COLO668 (cell line): ENCODE data around the gene CDKN2AIP.
"Not testable (repeated sequence)": the region's sequence is repeated elsewhere in the genome, so short reads cannot be mapped to it uniquely, and the experiment has no call there.

Experiments used
- DNase-seq: peaks from one replicate; lab custom pipeline; 2025; ENCODE audit not compliant: unreplicated experiment; lab: John Stamatoyannopoulos, UW

The CDKN2AIP gene

GRCh38 chr4:183412821-183413220 lies 31.6 kb upstream of the CDKN2AIP start:
- DNase-seq, result no peak

DNA sequence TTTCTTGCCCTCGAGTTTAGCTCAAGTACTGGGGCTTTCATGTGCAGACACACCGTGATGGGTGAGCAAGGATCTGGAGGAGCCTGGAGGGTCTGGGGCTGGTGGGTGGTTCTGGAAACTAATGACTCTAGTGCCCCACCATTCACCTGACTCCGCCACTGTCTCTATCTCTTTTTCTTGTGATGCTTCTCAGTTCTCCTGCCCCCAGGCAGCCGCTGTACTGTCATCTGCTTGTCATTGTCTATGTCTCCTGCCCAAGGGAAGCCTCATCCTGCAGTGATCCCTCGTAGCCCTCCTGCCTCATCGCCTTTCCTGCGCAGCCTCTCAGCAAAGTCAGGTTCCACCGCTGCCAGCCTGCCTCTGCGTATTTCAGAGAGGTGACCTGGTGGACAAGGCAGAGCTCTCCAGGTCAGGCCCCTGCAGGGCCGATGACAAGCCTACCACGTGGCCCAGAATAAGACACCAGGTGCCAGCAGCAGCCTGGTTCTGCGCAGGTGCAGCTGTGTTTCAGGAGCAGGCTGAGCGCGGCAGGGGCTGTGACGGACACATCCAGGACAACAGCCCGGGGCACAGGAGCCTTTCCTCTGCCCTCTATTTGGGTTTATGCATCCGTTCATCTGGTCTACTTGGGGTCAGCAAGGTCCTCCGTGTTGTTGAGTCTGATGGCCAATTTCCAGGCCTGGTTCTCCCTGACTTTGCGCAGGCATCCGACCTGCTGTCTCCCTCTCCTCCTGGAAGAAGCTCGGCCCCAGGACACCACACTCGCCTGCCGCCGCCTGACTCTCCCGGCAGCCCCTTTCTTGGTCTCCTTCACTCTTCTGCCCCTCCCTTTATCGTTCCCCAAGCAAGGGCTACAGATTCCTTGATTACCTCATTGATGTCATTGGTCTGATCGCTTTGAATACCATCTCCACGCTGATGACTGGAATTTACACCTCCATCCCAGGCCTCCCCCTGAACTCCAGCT lies 30.9 kb upstream of the CDKN2AIP start:
- peak; percentile 27 for DNase-seq

DNA sequence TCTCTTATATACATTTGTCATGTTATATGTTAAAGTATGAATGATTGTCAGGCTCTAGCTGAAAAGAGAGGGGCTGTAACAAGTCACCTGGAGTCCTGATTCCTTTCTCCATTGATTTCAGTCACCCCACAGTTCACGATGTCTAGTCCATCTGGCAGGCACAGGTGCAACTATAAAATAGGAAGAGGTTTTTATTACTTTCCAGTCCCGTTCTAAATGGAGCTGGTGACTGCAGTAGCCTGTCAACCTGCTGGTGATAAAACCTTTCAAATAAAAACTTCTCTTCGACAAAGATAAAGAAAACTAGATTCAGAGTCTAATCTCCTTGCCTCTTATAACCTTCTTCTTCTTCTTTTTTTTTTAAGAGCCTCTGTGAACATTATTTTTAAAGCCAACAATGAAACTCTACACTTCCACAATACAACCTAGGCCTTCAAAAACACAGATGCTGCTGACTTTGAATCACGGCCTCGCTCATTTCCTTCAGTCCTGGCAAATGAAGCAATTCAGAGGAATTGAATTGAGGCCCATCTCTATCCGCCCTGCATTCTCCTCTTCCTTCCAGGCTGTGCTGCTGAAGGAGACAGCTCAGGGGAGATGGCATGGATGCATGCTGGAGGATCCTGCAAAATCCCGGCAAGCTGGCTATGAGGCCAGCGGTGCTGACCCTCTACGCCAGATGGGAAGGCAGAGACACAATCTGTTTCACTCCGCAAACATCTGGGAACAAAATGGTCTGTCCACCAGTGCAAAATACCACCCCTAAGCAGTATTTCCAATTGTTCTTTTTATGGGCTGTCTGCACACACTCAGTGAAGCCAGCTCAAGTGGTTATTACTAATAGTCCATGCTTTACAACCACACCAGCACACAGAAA lies 27.3 kb upstream of the CDKN2AIP start:
- no peak for DNase-seq

DNA sequence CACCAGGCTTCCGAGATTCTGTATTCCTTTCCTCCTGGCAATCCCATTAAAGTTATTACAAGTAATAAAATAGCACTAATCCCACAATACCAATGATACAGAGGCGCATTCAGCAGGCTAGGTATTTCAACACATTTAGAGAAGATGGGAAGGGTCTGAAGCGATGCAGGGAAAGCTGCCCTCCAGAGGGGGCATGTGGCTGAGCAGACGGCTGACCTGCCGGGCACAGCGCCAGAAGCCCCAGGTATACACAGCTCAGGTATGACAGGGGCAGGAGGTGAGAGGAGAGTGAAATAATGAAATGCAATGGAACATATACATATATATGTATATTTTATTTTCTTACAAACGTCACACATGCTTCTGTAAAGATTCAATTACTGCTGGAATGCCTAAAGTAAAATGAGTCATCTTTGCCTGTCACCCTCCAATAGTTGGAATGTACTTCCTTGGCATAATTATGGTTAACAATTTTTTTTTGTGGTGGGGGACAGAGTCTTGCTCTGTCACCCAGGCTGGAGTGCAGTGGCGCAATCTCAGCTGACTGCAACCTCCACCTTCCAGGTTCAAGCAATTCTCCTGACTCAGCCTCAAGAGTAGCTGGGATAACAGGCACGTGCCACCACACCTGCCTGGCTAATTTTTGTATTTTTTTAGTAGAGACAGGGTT lies 21.3 kb upstream of the CDKN2AIP start:
- no peak for DNase-seq

DNA sequence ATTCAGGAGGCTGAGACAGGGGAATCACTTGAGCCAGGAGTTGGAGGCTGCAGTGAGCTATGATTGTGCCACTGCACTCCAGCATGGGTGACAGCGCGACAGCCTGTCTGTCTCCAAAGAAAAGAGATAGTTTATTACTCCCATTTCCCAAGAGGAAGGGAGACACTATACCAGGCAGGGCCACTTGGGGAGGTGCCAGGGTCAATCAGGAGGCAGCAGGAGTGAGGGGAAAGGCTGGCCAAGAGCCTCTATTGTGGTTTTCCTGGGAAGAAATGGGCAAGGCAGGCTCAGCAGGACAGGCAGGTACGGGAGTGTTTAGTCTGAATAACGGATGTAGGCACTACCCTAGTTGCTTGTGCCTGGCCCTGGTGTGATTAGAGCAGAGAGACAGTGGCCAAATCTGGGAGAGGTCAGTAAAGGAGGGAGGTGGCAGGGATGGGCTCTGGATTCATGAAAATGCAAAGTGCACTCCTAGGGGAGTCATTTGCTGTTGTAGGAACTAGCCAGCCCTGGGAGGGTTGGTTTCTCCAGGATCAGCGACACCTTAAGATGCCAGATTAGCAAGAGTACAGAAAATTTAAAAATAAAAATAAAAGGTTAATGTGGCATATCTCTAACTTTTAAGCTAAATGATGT lies 20.2 kb upstream of the CDKN2AIP start:
- DNase-seq, result no peak

- no peak for DNase-seq
Measured at GRCh38 chr4:183426507-183426906, 17.9 kb upstream of the CDKN2AIP start.

GRCh38 chr4:183429489-183429888 lies 14.9 kb upstream of the CDKN2AIP start:
- no peak for DNase-seq

GRCh38 chr4:183430317-183430993 lies 14.0 kb upstream of the CDKN2AIP start:
- DNase-seq, result no peak

DNA sequence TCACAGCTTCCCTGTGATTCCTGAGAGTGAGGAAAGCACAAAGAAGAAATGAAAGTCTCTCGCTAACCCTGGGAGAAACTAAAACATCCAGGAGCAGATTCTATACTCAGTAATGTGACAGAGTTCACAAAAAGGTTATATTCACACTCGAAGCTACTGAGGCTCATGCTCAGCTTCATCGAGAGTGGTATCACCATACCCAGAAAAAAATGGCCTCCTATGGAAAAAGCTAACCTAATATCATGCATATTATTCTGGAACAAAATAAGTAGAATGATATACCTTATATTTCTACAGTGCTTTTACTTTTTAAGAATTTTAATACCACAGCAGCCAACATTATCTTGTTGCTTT lies 13.5 kb upstream of the CDKN2AIP start:
- DNase-seq, result no peak

GRCh38 chr4:183431614-183432013 lies 12.8 kb upstream of the CDKN2AIP start:
- no peak for DNase-seq

DNA sequence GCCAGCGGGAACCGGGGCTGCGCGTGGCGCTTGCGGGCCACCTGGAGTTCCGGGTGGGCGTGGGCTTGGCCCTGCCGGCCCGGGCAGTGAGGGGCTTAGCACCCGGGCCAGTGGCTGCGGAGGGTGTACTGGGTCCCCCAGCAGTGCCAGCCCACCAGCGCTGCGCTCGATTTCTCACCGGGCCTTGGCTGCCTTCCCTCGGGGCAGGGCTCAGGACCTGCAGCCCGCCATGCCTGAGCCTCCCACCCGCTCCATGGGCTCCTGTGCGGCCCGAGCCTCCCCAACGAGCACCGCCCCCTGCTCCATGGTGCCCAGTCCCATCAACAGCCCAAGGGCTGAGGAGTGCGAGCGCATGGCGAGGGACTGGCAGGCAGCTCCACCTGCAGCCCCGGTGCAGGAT lies 11.3 kb upstream of the CDKN2AIP start:
- DNase-seq, result not testable (repeated sequence)

DNA sequence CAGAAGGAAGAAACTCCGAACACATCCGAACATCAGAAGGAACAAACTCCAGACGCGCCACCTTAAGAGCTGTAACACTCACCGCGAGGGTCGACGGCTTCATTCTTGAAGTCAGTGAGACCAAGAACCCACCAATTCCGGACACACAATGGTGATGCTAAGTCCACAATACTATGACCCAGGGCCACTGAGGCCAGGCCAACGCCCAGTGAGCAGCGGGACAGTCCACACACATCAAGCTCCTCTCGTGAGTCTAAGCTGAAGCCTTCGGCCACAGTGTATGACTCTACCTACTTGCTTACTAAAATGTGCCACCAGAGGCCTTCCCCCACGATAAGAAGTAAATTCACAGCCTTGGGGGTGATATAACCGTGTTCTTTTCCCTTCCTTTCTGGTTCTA lies 10.2 kb upstream of the CDKN2AIP start:
- DNase-seq, result no peak

- no peak for DNase-seq
Measured at GRCh38 chr4:183434666-183435190, 9.7 kb upstream of the CDKN2AIP start.

- no peak for DNase-seq
Measured at GRCh38 chr4:183435803-183436202, 8.6 kb upstream of the CDKN2AIP start.

- DNase-seq, result no peak
Measured at GRCh38 chr4:183436417-183436816, 8.0 kb upstream of the CDKN2AIP start.

DNA sequence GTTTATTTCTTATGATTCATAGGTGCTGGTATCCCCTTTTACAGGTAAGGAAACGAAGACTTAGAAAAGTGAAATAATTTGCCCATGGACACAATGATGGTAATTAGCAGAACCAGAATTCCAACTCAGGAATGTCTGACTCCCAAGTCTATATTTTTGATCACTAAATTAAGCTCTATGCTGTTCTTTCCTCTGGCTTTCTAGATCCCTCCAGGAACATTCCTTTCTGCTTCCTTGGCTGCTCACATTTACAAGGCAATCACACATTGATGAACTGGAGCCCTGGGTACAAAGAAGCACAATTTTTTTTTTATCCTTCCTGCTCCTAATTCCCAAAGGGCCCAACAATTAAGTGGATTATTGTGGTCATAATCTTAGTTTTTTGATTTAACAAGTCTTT lies 7.0 kb upstream of the CDKN2AIP start:
- DNase-seq, result no peak

GRCh38 chr4:183438458-183439113 lies 5.8 kb upstream of the CDKN2AIP start:
- peak; percentile 24 for DNase-seq

DNA sequence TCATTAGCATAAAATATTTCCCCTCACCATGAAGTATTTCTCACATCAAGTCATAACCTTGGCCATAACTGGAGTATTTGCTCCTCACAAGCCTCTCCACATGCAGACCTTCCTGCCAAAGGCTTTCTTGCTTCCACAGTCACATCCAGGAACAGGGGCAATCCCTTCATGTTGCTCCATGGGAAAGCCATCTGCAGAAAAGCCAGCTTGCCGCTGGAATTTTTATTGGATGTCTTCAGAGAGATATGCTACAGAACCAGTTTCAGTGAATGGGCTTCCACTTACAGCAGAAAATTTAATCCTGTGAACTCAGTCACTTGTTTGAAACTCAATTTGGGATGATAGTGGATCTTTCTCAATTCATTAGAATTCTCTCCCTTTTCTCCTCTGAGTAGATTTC lies 3.2 kb upstream of the CDKN2AIP start:
- no peak for DNase-seq

DNA sequence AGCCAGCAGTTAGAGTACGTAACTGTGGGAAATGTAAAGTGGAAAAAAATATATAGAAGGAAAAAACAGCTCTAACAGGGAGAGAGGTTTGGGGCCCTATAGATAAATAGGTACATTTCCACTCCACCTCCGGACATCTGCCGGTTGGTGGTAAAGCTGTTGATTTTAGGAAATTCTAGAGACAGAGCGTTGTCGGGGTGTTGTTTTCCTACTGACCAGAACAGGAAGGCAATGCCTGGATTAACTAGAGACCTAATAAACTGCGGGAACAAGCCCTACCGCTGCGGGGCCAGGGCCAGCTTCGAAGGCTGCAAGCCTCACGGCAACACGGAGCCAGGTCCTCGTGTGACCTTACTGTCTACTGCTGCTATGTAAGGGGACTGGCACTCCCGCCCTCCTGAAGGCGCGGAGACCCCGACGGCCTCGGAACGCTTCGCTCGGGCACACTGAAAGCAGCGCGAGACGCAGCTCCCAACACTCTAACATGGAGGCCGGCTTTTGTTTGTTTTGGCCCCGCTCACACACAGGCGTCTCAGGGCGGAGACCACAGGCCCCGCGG lies 702 bp upstream of the CDKN2AIP start:
- no peak for DNase-seq
